IPS DF 4.7 (cell line): ENCODE measurements around the gene WNT7B.
"Not testable (repeated sequence)": the region's sequence is repeated elsewhere in the genome, so short reads cannot be mapped to it uniquely, and the experiment has no call there.

Experiments used
- DNase-seq: peaks from one replicate; pipeline ENCODE4 v3.0.0-alpha.2; 2013; ENCODE audit warnings: low spot score; ENCODE audit errors: extremely low read depth

The WNT7B gene

DNA sequence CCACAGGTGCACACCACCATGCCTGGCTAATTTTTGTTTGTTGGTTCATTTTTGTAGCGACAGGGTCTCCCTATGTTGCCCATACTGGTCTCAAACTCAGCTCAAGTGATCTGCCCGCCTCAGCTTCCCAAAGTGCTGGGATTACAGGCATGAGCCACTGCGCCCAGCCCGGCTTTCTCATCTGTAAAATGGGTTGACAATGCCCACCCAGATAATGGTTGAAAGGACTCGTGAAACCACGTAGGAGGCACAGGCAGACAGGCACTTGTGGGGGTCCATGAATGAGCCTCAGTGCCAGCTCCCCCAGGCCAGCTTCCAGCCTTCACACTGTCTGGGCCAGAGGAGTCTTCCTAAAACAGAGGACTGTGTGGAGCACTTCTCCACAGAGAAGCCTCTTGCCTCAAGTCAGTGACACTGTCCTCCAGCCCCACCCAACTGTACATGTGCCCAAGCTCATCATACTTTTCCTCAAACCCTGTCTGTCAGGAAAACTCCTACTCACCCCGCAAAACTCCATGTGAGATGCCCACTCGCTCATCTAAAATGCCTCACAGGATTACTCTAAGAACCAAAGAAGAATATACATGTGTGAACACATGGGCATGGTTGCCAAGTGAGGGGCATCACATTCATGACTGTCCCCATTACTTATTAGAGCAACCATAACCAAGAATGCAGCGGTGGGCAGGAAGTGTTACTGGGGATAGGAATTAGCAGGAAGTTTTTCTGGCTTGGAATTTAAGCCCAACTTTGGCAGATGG, 32.1 kb upstream of the WNT7B start:
- no peak for DNase-seq

DNA sequence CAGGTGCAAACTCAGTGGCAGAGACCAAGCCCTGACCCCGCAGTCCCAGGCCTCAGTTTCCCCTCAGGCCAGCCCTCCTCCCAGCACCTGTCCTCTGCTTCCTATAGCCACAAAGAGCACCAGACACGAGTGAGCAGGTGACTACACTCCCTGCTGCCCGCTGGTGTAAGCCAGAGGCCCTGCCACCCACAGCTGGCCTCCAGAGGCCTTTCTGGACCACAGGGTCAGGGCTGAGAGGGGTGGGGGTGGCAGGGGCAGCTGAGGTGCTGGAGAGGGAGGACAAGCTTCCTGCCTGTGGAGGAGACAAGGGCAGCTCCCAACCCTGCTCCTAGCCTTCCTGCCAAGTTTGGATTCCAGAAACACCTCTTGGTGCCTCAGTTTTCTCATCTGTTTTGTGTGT, 31.3 kb upstream of the WNT7B start:
- no peak for DNase-seq

DNA sequence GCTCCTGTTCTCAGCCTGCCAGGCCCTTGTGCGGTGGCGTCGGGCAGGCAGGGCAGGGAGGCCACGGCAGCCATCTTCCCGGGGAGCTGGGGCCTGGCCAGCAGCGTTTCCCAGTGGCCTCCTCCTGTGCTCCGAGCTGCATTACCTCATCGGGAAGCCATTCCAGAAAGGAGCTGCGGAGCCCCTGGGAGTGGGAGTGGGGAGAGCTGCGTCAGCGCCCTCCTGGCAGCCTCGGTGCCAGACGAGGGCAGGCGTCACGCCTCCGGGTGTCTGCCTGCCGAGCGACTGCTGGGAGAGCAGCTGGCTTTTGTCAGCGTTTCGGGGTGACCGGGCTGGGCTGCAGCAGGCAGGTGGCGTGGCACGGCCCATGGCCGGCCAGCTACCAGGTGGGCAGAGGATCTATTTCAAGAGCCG, 30.9 kb upstream of the WNT7B start:
- DNase-seq: no peak

DNA sequence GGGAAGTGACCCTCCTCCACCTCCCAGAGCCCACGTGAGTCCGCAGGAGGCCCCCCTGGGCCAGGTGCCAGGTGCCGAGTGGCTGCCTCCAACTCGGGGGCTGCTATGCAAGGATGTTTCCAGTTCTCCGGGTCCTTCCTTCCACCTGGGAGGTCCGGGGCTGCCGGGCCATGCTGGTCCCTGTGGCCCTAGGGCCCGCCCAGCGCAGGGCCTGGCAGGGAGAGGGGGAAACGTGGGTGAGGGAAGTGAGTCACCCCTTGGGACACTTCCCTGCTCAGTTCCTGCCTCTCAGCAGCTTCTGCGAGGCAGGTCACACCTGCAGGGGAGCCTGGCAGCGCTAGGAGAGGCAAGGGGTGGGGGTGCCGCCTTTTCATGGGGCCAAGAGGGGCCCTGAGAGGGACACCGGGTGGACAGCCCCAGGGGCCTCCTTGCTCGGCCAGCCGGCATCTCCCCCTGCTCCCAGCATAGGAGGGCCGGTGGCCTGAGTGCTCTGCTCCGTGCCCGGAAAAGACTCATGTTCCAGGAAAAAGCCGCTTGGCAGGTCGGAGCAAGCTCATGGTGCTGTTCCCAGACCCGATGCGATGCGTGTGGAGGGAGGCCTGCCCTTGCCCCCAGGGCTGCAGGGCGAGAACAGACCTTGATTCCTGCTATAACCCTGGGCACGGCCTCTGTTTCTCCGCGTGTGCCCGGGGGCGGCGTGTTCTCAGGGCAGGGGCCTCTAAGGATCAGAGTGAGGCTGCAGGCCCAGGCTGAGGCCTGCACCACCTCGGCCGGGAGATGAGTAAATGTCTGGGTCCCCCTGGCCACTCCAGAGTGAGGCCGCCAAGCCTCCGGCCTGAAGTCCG, 30.3 kb upstream of the WNT7B start:
- no peak for DNase-seq

DNA sequence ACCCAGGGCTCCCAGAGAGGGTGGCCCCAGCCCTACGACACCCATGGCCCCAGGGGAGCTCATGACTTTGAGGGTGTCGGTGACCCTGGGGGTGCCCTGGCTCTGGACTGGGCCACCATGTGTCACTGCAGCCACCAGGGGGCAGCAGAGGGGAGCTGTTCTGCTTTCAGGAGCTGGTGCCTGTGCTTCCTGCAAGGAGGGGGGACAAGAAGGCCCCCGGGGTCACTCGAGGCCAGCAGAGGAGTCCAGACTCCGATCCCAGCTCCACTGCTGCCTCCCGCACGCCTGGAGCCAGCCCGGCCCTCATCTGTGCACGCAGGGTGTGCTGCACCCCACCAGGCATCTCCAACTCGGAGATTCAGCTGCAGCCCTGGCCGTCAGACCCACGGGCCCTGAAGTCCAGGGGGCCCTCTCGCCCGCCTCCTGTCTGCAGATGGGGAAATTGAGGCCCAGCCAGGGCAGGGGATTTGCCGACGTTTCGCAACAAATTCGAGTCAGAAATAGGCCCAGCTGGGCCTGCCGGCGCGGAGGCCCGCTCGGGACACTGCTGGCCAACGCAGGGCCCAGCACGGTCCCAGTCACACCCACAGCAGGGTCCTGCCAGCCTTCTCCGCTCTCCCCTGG, 29.5 kb upstream of the WNT7B start:
- DNase-seq: peak; percentile 30

DNA sequence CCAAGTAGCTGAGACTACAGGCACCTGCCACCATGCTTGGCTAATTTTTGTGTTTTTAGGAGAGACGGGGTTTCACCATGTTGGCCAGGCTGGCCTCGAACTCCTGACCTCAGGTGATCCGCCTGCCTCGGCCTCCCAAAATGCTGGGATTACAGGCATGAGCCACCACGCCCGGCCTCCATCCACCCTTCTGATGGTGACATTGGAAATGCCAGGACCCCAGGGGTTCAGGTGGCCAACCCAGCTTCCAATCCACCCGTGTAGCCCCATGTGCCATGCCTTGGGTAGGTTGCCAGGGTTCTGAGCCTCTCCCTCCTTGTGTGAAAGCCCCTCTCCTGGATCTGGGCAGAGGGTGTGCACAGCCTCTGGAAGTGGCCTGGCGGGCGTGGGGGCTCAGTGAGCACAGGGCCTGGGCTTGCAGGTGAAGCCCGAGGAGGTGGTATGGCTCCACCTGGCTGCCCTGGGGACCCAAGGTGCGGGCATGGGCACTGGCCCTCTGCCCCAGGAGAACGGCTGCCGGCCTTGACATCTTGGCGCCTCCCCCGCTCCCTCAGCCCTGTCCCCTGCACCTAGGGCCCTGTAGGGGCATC, 28.2 kb upstream of the WNT7B start:
- DNase-seq: not testable (repeated sequence)

DNA sequence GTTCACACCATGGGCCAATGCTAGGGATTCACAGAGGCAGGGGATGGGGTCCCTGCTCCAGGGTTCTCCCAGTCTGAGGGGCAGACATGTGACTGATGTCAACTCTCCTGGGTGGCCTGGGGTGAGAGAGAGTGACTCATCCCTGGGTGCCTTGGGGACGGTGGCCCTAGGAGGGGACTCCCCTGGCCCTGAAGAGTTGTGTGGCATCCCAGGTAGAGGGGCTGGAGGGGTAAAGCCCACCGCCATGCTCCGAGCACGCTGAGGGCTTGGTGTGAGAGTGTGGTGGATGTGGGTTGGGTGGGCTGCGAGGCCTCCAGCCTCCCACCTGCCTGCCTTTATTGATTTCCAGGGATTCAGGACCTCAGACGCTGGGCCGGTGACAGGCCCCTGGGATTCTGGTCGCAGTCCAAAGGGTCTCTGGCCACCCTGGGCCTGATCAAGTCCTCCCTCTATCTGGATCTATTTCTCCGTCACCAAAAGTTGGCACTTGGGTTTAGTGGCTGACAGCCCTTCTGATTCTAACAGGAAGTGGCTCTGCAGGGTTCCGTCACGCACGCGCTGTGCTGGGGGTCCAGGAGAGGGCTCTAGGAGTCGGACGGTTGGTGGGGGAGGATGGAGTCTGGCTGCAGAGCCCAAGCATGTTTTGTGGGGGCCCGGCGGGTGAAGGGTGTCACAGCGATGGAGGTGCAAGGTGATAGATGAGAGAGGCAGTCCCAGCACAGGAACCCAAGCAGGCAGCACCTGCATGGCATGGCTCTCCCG, 27.3 kb upstream of the WNT7B start:
- no peak for DNase-seq

DNA sequence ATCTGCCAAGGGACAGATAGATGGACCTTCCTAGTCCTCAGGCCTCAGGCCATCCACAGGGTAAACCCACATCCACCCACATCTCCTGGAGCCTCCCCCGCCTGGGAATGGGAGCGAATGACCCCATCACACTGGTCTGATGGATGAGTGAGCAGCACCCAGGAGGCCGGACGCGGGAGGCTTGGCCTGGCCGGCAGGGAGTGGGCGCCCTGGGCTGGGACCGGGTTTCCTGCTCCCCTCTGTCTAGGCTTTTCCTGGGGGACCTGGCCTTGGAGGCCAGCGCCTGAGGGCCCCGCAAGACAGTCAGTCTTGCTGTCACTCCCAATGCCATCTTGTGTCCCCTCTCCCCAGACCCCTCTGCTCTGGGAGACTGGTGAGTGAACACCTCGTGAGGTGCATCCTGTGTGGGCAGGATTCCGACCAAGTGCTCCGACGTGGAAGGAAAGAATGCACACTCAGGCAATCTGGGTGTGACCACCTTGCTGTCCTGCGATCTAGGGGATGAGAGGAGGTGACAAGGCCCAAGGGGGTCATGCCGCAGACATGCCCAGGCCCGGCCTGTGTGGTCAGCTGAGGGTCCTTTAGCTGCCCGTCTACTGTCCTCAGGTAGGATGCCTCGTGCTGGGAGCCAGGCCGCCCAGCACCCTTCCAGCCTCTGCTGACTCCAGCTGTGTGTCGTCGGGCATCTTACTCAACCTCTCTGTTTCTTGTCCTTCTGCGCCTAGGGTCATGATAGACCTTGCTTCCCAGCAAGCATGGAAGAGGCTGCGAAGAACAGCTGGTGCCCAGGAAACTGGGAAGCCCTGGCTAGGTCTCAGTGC, 26.5 kb upstream of the WNT7B start:
- DNase-seq: no peak

DNA sequence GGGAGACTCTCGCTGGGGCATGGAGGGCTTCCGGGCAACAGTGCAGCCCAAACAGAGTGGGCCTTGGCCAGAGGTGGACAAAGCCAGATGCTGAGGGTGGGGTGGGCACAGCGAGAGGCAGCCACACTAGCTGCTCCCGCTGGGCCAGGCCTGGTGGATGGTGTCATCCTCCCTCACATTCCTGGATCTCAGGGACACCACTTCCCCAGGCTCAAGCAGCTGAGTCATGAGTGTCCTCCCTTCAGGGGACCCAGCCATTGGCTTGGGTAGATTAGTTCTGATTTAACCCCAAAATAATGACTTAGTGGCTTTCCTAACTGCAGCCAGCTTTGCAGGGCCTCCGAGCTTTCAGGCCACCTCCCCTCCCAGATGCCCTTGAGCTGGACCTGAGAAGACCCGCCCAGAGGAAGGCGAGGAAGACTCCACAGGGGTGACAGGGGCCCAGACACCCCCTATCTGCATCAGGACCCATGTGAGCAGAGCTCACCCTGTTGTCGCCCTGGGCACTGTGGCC, 25.9 kb upstream of the WNT7B start:
- no peak for DNase-seq

DNA sequence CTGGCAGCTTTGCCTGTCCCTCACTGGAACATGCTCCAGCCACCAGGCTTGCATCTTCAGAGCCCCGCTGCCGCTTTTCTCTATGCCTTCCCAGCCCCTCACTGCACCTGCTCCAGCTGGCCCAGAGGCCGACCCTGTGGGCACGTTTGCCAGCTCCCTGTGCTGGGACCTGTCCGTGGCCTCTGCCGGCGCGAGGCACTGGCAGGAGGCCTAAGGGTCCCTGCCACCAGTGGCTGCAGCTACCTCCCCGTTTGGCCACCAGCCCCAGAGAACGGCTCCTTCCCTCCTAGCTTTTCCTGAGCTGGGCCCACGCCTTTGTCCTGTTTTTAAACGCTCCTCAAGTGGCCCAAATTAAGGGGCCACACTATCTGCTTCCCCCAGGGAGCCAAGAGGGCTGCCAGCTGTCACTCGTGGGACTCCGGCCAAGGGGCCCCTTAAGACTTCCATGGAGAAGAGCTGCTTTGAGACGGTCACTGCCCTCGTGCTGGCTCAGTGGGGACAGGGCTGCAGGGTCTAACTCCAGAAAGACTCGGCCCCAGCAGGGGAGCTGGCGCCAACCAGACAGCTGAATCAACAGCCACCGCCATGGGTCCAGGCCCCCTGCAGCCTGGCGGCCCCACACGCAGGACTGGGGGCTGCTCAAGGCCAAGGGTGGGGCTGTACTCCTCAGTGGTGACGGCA, 24.6 kb upstream of the WNT7B start:
- DNase-seq: no peak

DNA sequence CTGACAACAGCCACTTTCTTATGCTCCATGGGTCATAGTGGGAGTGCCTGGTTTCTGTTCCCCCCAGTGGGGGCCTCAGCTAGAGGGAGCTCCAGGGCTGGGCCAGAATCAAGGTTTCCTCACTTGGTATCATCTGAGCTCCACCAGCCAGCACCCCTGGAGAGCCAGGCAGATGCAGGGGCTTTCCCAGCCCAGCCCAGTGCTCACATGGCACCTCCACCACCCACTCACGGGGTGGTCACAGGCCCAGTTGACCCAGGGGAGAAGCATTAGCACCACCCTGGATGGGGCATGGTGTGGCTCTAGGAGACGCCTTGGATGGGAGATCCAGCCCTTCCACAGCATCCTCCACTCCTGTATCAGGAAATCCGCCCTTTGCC, 24.1 kb upstream of the WNT7B start:
- DNase-seq: no peak

DNA sequence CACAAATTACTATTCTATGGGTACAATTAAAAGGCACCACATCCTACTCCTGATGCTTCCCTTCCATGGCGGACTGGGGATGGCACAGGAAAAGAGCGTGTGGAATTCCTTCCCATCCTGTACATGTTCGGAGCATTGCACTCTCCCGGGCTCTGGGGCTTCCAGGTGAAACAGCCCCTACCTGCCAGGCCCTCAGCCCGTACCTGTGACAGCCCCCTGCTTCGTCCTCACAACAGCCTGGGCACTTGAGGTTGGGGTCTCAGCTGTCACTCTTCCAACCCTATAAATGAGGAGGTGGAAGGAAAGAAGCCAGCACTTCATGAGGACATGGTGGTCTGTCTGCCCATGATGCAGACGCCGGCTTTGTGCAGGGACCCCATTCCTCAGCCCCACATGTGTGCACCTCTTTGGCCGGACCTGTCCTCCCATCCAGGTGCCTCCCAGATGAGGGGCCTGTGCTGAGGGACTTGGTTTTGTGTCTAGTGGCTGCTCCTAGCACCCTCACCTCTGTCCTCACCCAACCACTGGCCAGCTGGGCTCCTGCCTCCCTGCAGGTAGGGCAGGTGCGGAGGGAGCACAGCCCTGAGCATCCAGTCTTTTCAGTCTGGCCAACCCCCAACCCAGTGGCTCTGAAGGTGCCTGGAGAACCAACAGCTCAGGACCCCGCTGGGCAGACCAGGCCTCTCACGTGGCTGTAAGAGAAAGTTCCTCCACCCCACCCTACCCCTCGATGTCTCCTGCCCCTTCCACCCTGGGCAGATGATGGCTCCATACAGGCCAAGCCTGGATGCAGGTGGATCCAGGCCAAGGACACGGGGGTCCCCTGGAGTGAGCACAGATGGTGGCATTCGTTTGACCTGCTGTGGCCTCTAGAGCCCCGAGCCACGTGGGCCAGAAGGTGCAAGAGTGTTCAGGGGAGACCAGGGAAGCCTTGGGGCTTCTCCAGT, 23.4 kb upstream of the WNT7B start:
- DNase-seq: no peak

DNA sequence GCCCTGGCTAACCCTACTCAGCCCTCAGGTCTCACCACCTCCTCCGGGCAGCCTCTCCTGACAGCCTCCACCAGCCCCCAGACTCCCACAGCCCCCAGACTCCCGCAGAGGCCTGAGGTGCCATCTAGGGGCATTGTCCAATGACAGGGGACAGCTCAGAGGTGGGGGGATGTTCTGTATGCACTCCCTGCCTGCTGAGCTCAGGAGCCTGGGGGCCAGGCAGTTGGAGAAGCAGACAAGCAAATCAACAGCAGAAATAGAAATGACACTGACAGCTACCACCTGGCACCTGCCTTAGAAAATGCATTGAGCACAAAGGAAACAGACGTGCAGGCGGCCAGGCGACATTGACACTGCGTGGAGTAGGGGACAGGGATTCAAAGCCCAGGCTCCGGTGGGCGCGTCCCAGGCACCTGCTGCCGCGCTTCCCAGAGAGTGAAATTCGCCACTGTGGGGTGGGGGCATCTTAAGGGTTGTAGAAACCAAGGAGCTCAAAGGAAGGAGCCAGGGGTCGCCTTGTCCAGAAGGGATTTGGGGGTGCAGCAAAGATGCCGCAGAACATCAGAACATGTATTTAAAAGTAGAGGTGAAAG, 22.5 kb upstream of the WNT7B start:
- DNase-seq: no peak

DNA sequence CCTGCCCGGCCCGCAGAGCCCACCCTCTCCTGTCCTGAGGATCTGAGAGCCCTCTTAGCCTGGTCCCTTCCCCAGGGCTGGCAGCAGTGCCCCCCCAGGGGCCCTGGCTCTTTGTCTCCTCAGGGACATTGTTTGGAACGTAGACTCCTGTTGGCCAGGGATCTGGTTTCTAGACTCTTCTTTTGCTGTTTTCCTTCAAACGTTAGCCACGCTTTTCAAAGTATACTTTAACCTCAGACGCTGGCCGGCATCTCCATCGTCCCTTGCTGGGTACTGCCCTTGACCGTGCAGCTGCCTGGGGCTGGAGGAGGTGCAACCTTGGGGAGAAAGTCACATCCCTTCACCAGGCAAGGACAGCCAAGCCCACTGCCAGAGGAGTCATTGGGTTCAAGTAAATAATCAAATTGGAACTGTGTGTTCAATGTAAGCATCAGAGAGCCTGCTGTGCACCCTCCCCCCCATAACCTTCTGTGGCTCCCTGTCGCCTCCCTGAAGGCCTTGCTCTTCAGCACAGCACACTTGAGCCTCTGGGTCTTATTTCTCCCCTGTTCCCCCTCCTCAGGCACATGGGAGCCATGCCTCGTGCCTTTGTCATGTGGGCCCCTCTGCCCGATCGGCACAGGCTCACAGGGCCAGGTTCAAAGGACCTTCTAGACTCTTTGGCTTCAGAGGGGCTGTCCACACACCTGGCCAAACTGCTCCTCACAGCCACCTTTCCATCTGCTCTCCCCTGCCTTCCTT, 21.8 kb upstream of the WNT7B start:
- DNase-seq: no peak

DNA sequence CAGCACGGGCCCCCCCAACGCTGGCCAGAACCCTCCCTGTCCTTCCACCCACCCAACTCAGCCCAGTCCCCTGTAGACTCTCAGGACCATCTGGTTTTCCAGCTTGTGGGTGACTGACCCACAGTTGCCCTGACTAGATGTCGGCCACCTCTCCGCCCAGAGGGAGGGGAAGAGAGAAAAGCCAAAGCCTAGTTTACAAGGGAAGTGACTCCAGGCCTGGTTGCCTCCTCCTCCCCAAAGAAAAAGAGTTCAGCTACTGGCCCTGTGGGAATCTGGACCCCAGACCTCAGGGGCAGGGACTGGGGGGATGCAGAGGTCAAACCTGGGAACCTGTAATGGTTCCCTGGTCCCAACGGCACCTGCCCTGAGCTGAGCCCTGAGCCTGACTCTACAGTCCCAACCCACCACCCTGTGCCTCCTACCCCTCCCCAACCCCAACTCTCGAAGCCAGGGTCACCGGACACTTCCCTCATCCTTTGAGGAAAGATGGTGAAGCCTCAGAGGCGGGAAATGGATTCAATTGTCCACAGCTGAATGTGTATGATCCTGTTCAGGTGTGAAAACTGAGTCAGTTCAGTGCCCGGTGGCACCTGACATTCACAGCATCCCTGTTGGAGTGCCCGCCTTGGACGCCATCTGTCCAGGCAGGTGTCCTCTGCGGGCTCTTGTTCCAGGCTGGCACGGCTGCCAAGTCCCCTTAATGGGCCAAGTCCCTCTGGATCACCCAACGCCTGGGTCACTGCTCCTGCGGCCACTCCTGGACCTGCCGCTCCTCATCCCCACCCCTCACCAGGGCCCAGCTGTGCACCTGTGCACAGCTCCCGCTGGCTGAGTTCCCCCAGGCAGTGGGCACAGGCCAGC, 21.0 kb upstream of the WNT7B start:
- no peak for DNase-seq

DNA sequence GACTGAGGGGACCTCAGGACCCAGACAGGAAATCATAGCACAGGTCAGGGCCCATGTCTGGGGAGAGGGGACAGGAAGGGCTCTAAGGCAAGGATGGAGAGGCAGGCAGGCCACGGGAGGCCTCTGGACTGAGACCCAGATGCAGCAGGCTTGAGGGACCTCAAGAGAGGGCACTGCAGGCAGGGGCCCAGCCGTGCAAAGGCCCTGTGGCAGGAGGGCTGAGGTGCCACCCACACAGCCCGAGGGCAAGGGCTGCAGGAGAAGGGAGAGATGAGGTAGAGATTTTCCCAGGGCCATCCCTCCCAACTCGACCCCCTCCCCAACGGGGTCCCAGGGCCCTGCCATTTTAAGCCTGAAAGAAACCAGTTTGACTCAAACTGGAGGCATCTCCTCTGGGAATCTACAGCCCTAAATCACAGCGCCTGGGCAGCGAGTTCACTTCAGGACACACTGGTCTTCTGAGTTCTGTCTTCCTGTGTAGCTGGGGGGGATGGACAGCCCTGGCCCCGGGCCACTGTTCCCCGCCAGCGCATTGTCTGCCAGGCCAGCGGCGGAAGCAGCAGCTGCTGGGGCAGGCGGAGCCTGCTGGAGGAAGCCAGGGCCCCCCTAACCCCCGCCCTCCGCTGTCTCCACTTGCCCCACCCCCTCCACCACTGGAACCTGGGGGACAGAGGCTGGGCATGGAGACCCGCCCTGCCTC, 20.3 kb upstream of the WNT7B start:
- DNase-seq: no peak
